IMR-90 (cell line): ENCODE results near the gene NAXE. TPM values are rescaled to one million over a fixed set of nuclear protein-coding genes. Genes with fewer than 3 reads are reported as not detected.
"Not testable (repeated sequence)": the region's sequence is repeated elsewhere in the genome, so short reads cannot be mapped to it uniquely, and the experiment has no call there.

Experiments
- ATAC-seq: fragments of 200-7000 bp; cut with Tn5 transposase; 2 replicates; pipeline ENCODE4 v1.9.1; 2020; ENCODE audit warnings: low read depth, mild to moderate bottlenecking, moderate library complexity
- BruUV-seq: library from RNA; stranded (reverse); fragments of 400-500 nt; replicated peaks from 2 replicates; lab custom pipeline; 2021; lab: Mats Ljungman, UMichigan
- CTCF ChIA-PET: fragments of 300-600 bp; formaldehyde crosslinking; extraction: SDS; loops from one replicate; lab custom pipeline; 2021; ENCODE audit warnings: antibody characterized with exemption; lab: Yijun Ruan, JAX
- POLR2A ChIA-PET: fragments of 300-600 bp; sonication (Branson Sonifier 250); formaldehyde crosslinking; loops from one replicate; lab custom pipeline; 2022; ENCODE audit warnings: antibody characterized with exemption; ENCODE audit not compliant: unreplicated experiment; lab: Charles Lee
- DNase-seq: peaks from one replicate; pipeline ENCODE4 v3.0.0; 2013
- H2AFZ ChIP-seq: replicated peaks from 2 replicates; pipeline ENCODE3; 2013; ENCODE audit warnings: low read length, mild to moderate bottlenecking; ENCODE audit not compliant: poor library complexity
- H2AK5ac ChIP-seq: 2 replicates; pipeline ENCODE4 v1.6.1; 2013; ENCODE audit warnings: low read depth, low read length, inconsistent platforms
- H2AK9ac ChIP-seq: replicated peaks from 2 replicates; pipeline ENCODE3; 2013; ENCODE audit warnings: mild to moderate bottlenecking, low read depth, low read length, moderate library complexity; ENCODE audit not compliant: poor library complexity
- H2BK120ac ChIP-seq: 2 replicates; pipeline ENCODE4 v1.6.1; 2013; ENCODE audit warnings: low read depth, low read length, inconsistent platforms
- H2BK15ac ChIP-seq: 3 replicates; pipeline ENCODE4 v1.6.1; 2013; ENCODE audit warnings: low read depth, low read length, inconsistent platforms
- H2BK20ac ChIP-seq: 2 replicates; pipeline ENCODE4 v1.6.1; 2013; ENCODE audit warnings: low read depth, mild to moderate bottlenecking, inconsistent platforms, low read length, moderate library complexity
- H2BK5ac ChIP-seq: 2 replicates; pipeline ENCODE4 v1.6.1; 2013; ENCODE audit warnings: mild to moderate bottlenecking, low read depth, low read length, inconsistent platforms; ENCODE audit not compliant: poor library complexity, severe bottlenecking
- H3K14ac ChIP-seq: replicated peaks from 2 replicates; pipeline ENCODE4 v1.6.1; 2013; ENCODE audit warnings: low read depth, low read length, inconsistent platforms
- H3K18ac ChIP-seq: 2 replicates; pipeline ENCODE4 v1.6.1; 2013; ENCODE audit warnings: low read depth, low read length, control low read depth
- H3K23ac ChIP-seq: 2 replicates; pipeline ENCODE4 v1.6.1; 2013; ENCODE audit warnings: low read depth, low read length, inconsistent platforms
- H3K27ac ChIP-seq: 2 replicates; pipeline ENCODE4 v1.5.1; 2013; ENCODE audit warnings: mild to moderate bottlenecking, control low read depth, low read length; ENCODE audit not compliant: insufficient read depth
- H3K27me3 ChIP-seq: 2 replicates; pipeline ENCODE4 v1.6.1; 2013; ENCODE audit warnings: low read length; ENCODE audit not compliant: control insufficient read depth, insufficient read depth
- H3K36me3 ChIP-seq: 2 replicates; pipeline ENCODE4 v1.6.1; 2013; ENCODE audit warnings: low read length, mixed read lengths; ENCODE audit not compliant: control insufficient read depth, insufficient read depth
- H3K4ac ChIP-seq: 2 replicates; pipeline ENCODE4 v1.6.1; 2013; ENCODE audit warnings: low read depth, low read length, inconsistent platforms
- H3K4me1 ChIP-seq: 2 replicates; pipeline ENCODE4 v1.6.1; 2013; ENCODE audit warnings: low read length, mixed read lengths; ENCODE audit not compliant: control insufficient read depth, insufficient read depth
- H3K4me2 ChIP-seq: 2 replicates; pipeline ENCODE4 v1.6.1; 2013; ENCODE audit warnings: low read depth, mild to moderate bottlenecking, control low read depth, low read length, moderate library complexity
- H3K4me3 ChIP-seq: 2 replicates; pipeline ENCODE4 v1.5.1; 2013; ENCODE audit warnings: low read depth, mild to moderate bottlenecking, control low read depth, low read length, moderate library complexity; ENCODE audit not compliant: insufficient read depth
- H3K56ac ChIP-seq: 2 replicates; pipeline ENCODE4 v1.6.1; 2013; ENCODE audit warnings: low read length, inconsistent platforms; ENCODE audit not compliant: insufficient read depth; ENCODE audit errors: extremely low read depth
- H3K79me1 ChIP-seq, 2 experiments: 2 replicates each; pipeline ENCODE4 v1.6.1; 2013; ENCODE audit warnings: low read length in 2 of 2, inconsistent platforms in 1 of 2, low read depth in 1 of 2
- H3K9ac ChIP-seq: 2 replicates; pipeline ENCODE4 v1.6.1; 2013; ENCODE audit warnings: low read depth, low read length, control low read depth
- H3K9me1 ChIP-seq: 2 replicates; pipeline ENCODE4 v1.6.1; 2013; ENCODE audit warnings: low read length, inconsistent platforms; ENCODE audit not compliant: insufficient read depth
- H3K9me3 ChIP-seq: 2 replicates; pipeline ENCODE4 v1.6.1; 2013; ENCODE audit warnings: low read length; ENCODE audit not compliant: control insufficient read depth, insufficient read depth
- H4K20me1 ChIP-seq: 2 replicates; pipeline ENCODE4 v1.6.1; 2013; ENCODE audit warnings: low read length, inconsistent platforms; ENCODE audit not compliant: insufficient read depth
- H4K5ac ChIP-seq: 2 replicates; pipeline ENCODE4 v1.6.1; 2013; ENCODE audit warnings: mild to moderate bottlenecking, low read depth, low read length, control low read depth
- H4K8ac ChIP-seq, 2 experiments: 2 replicates each; pipeline ENCODE4 v1.6.1; 2013; ENCODE audit warnings: low read depth in 2 of 2, low read length in 2 of 2, control low read depth in 1 of 2, inconsistent platforms in 1 of 2
- H4K91ac ChIP-seq: 2 replicates; pipeline ENCODE4 v1.6.1; 2013; ENCODE audit warnings: low read depth, low read length, inconsistent platforms; ENCODE audit not compliant: insufficient read depth
- CTCF ChIP-seq: conservative IDR thresholded peaks from 2 replicates; pipeline ENCODE4 v1.5.1; 2012; ENCODE audit warnings: mild to moderate bottlenecking, low read depth, low read length, improper control_type of control experiment
- RAD21 ChIP-seq: IDR thresholded peaks from 2 replicates; pipeline ENCODE4 v1.6.1; 2012; ENCODE audit warnings: low read length, improper control_type of control experiment
- RFX5 ChIP-seq: IDR thresholded peaks from 2 replicates; pipeline ENCODE4 v1.8.0; 2012; ENCODE audit warnings: low read depth, mild to moderate bottlenecking, low read length, moderate library complexity
- SMC3 ChIP-seq: fragments of 150-350 bp; IDR thresholded peaks from 2 replicates; pipeline ENCODE4 v1.6.1; 2016; ENCODE audit warnings: low read depth, mild to moderate bottlenecking, antibody characterized with exemption, low read length, moderate library complexity
- USF2 ChIP-seq: fragments of 150-350 bp; IDR thresholded peaks from 2 replicates; pipeline ENCODE4 v1.6.1; 2017; ENCODE audit warnings: mild to moderate bottlenecking, antibody characterized with exemption, low read length, low read depth
- WGBS, 2 experiments: methylation state at CpG; one replicate each; pipeline versions ENCODE4 v1.1.5 to v1.1.7; 2013; ENCODE audit warnings: missing lambda C conversion rate in 2 of 2; ENCODE audit not compliant: insufficient read length in 1 of 2; ENCODE audit errors: extremely low coverage in 2 of 2; 5-methylcytosine and 5-hydroxymethylcytosine counted together
- dilution Hi-C: fragments of 300-500 bp; cut with HindIII; formaldehyde crosslinking; loops from one replicate; pipeline ENCODE4 v1.14.3; 2018; ENCODE audit warnings: low sequenced_read_pairs; ENCODE audit not compliant: unreplicated experiment
- in situ Hi-C: fragments of 300-500 bp; cut with MboI; formaldehyde crosslinking; loops from 3 replicates; pipeline ENCODE4 v1.14.3; 2019; ENCODE audit warnings: low sequenced_read_pairs, inconsistent platforms, mixed read lengths
- intact Hi-C: fragments of 100-400 bp; cut with micrococcal nuclease; formaldehyde crosslinking; loops from 2 replicates; pipeline ENCODE4 v1.10.0; 2022
- polyA plus RNA-seq, 3 experiments: library from polyadenylated mRNA; depleted of rRNA; stranded (reverse); fragments of >200 nt; gene quantifications; 2 replicates each; pipeline ENCODE4 v1.2.3, GENCODE V29; 2012; ENCODE audit warnings: low replicate concordance in 1 of 3
- total RNA-seq: library from RNA; depleted of rRNA; stranded (reverse); fragments of >200 nt; gene quantifications from 2 replicates; pipeline ENCODE4 v1.2.3, GENCODE V29; 2012

The NAXE gene
- total and polyA plus RNA-seq, 2 of the 4 experiments (the other 2 are of a cell fraction), result 61.0 to 74.2 TPM

- no peak overlapping the region for H2BK5ac ChIP-seq
- H3K4ac ChIP-seq, result no peak overlapping the region
- H3K56ac ChIP-seq, result no peak overlapping the region
- DNase-seq, result no peak
- H2BK120ac ChIP-seq, result no peak overlapping the region
- H3K14ac ChIP-seq, result no peak overlapping the region
- no peak overlapping the region for H4K5ac ChIP-seq
- POLR2A ChIA-PET, result no interaction called here
- no peak for TF ChIP-seq RFX5
- TF ChIP-seq USF2, result no peak
- TF ChIP-seq RAD21, result peak; percentile 54
- peak; percentile 46 for TF ChIP-seq CTCF
- TF ChIP-seq SMC3, result peak; percentile 62; the same call in 1 of the 2 replicates
- H2AK9ac ChIP-seq, result no peak overlapping the region
- CTCF ChIA-PET, result interaction anchor here (1.0 to 1.4 kb wide), 4 partner anchors 8 to 223 kb away, joined by 3 to 7 read pairs (median 4); partner anchors contain the start of gene NAXE
- H3K18ac ChIP-seq, result no peak overlapping the region
- in situ Hi-C loops, result loop anchor here (5.0 kb wide), 1 partner anchor 222 kb away; no protein-coding TSS in a partner anchor
- dilution Hi-C loops, result no loop called here
- intact Hi-C loops, result loop anchor here (1.0 to 2.0 kb wide), 4 partner anchors 25 to 226 kb away; no protein-coding TSS in a partner anchor
- no peaks in the 10 kb centered on the region for H3K9me1 ChIP-seq
- H2AK5ac ChIP-seq, result no peak overlapping the region
- H3K4me2 ChIP-seq, result no peak overlapping the region
- no peaks in the 10 kb centered on the region for H3K36me3 ChIP-seq
- no peaks in the 10 kb centered on the region for H3K9me3 ChIP-seq
- no peak overlapping the region for H3K4me3 ChIP-seq
- H4K91ac ChIP-seq, result no peak overlapping the region
- no peak overlapping the region for H4K8ac ChIP-seq
- H4K20me1 ChIP-seq, result no peaks in the 10 kb centered on the region
- no peak overlapping the region for H2BK20ac ChIP-seq
- 0% methylated on average over 1 of the region's 6 CpGs; no CpG with 5 or more reads in 1 of the 2 experiments for WGBS, 2 experiments
- no peak overlapping the region for H2BK15ac ChIP-seq
- H3K27me3 ChIP-seq, result peaks cover 27% of the 10 kb centered on the region
- peak; percentile 64; the same call in 1 of the 2 replicates for ATAC-seq
- H3K79me1 ChIP-seq, result no peaks in the 10 kb centered on the region
- H3K27ac ChIP-seq, result no peak overlapping the region
- no TSS peak for BruUV-seq
- H3K23ac ChIP-seq, result no peak overlapping the region
- H2AFZ ChIP-seq, result peak overlapping the region; percentile 64
- no peaks in the 10 kb centered on the region for H3K4me1 ChIP-seq
- no peak overlapping the region for H3K9ac ChIP-seq
These were observed 17.4 kb downstream of the NAXE start for GRCh38 chr1:156608981-156609380.

- in situ Hi-C loops, H4K5ac ChIP-seq, H4K91ac ChIP-seq, H4K20me1 ChIP-seq, H2BK20ac ChIP-seq, H2BK5ac ChIP-seq, H2AK9ac ChIP-seq, H4K8ac ChIP-seq, H2BK120ac ChIP-seq, H3K4me3 ChIP-seq, H3K4ac ChIP-seq, H2BK15ac ChIP-seq, H3K79me1 ChIP-seq, H3K23ac ChIP-seq, BruUV-seq, H2AFZ ChIP-seq, H3K36me3 ChIP-seq, H3K9me1 ChIP-seq, DNase-seq, H2AK5ac ChIP-seq, H3K27ac ChIP-seq, H3K14ac ChIP-seq, intact Hi-C loops, ATAC-seq, dilution Hi-C loops, H3K18ac ChIP-seq, POLR2A ChIA-PET, H3K9ac ChIP-seq, H3K4me2 ChIP-seq, H3K9me3 ChIP-seq, H3K4me1 ChIP-seq, H3K56ac ChIP-seq: not testable (repeated sequence)
- CTCF ChIA-PET, result interaction anchor here (0.7 kb wide), 1 partner anchor 121 kb away, joined by 6 read pairs; no protein-coding TSS in a partner anchor
- peaks cover 36% of the 10 kb centered on the region for H3K27me3 ChIP-seq
- 72% methylated on average over 5 of the region's 9 CpGs; no CpG with 5 or more reads in 1 of the 2 experiments for WGBS, 2 experiments
These were observed 18.5 kb downstream of the NAXE start for GRCh38 chr1:156610072-156610471.
